HepG2 (cell line): ENCODE results near the gene RASGRP4. TPM values are rescaled to one million over a fixed set of nuclear protein-coding genes. Genes with fewer than 3 reads are reported as not detected.

Experiments used
- ATF6 ChIP-seq: sonication (generic); formaldehyde crosslinking; conservative IDR thresholded peaks from 2 replicates; pipeline ENCODE4 v1.4.0; 2020; ENCODE audit warnings: missing genetic modification reagents
- FLYWCH1 ChIP-seq: sonication (generic); formaldehyde crosslinking; IDR thresholded peaks from 2 replicates; pipeline ENCODE4 v1.8.1; 2023; ENCODE audit warnings: mild to moderate bottlenecking, missing genetic modification reagents
- FOXA1 ChIP-seq, 2 experiments: fragments of 450-650 bp in 1 of 2; sonication (generic) in 1 of 2; formaldehyde crosslinking in 1 of 2; IDR thresholded peaks; 2 replicates each; pipeline versions ENCODE4 v1.4.0 to v1.6.1; 2016 to 2020; ENCODE audit warnings: missing genetic modification reagents in 1 of 2
- GATAD2A ChIP-seq: IDR thresholded peaks from 2 replicates; pipeline ENCODE4 v1.6.1; 2016
- GMEB2 ChIP-seq: IDR thresholded peaks from 2 replicates; pipeline ENCODE4 v1.6.1; 2016; ENCODE audit warnings: missing biosample characterization, missing genetic modification reagents, low read depth
- LRRFIP1 ChIP-seq: sonication (generic); formaldehyde crosslinking; conservative IDR thresholded peaks from 2 replicates; pipeline ENCODE4 v1.4.0; 2020; ENCODE audit warnings: missing genetic modification reagents
- POLR2A ChIP-seq, 2 experiments: IDR thresholded peaks; 2 replicates each; pipeline ENCODE4 v1.6.1; 2011; ENCODE audit warnings: low read depth in 2 of 2, low read length in 2 of 2, mild to moderate bottlenecking in 1 of 2, moderate library complexity in 1 of 2; ENCODE audit not compliant: insufficient read depth in 1 of 2
- RBM39 ChIP-seq: fragments of 200-400 bp; formaldehyde crosslinking; IDR thresholded peaks from one replicate; pipeline ENCODE4 v1.6.1; 2018; ENCODE audit warnings: antibody characterized with exemption, mild to moderate bottlenecking, low read depth, low read length; ENCODE audit not compliant: poor library complexity, severe bottlenecking
- RFXANK ChIP-seq: IDR thresholded peaks from 2 replicates; pipeline ENCODE4 v1.6.1; 2016
- SALL1 ChIP-seq: sonication (generic); formaldehyde crosslinking; IDR thresholded peaks from 2 replicates; pipeline ENCODE4 v1.8.0; 2022; ENCODE audit warnings: mild to moderate bottlenecking, missing genetic modification reagents
- SRSF4 ChIP-seq: fragments of 200-400 bp; formaldehyde crosslinking; IDR thresholded peaks from one replicate; pipeline ENCODE4 v1.6.1; 2018; ENCODE audit warnings: mild to moderate bottlenecking, low read depth, low read length, moderate library complexity; ENCODE audit not compliant: poor library complexity, severe bottlenecking
- TBX2 ChIP-seq: sonication (generic); formaldehyde crosslinking; IDR thresholded peaks from 2 replicates; pipeline ENCODE4 v1.5.0; 2020; ENCODE audit warnings: missing genetic modification reagents, mild to moderate bottlenecking, borderline replicate concordance
- TMF1 ChIP-seq: sonication (generic); formaldehyde crosslinking; IDR thresholded peaks from 2 replicates; pipeline ENCODE4 v1.8.1; 2022; ENCODE audit warnings: low read depth, missing genetic modification reagents
- U2AF2 ChIP-seq: fragments of 200-400 bp; formaldehyde crosslinking; IDR thresholded peaks from 2 replicates; pipeline ENCODE4 v1.6.1; 2017; ENCODE audit warnings: low read depth, mild to moderate bottlenecking, low read length
- ZBTB34 ChIP-seq: sonication (generic); formaldehyde crosslinking; IDR thresholded peaks from 2 replicates; pipeline ENCODE4 v1.8.0; 2022; ENCODE audit warnings: mild to moderate bottlenecking, missing genetic modification reagents
- ZFP36L2 ChIP-seq: sonication (generic); formaldehyde crosslinking; IDR thresholded peaks from 2 replicates; pipeline ENCODE4 v1.4.0; 2020; ENCODE audit warnings: missing genetic modification reagents
- ZNF180 ChIP-seq: sonication (generic); formaldehyde crosslinking; IDR thresholded peaks from 2 replicates; pipeline ENCODE4 v1.4.0; 2020; ENCODE audit warnings: low read depth, missing genetic modification reagents, borderline replicate concordance
- ZNF260 ChIP-seq: sonication (generic); formaldehyde crosslinking; IDR thresholded peaks from 2 replicates; pipeline ENCODE4 v1.4.0; 2020; ENCODE audit warnings: missing genetic modification reagents, low read depth, mild to moderate bottlenecking, borderline replicate concordance
- ZNF543 ChIP-seq: sonication (generic); formaldehyde crosslinking; IDR thresholded peaks from 2 replicates; pipeline ENCODE4 v1.4.0; 2020; ENCODE audit warnings: mild to moderate bottlenecking, missing genetic modification reagents
- ZNF704 ChIP-seq: sonication (generic); formaldehyde crosslinking; IDR thresholded peaks from 2 replicates; pipeline ENCODE4 v1.8.1; 2023; ENCODE audit warnings: mild to moderate bottlenecking, inconsistent platforms, moderate library complexity, missing genetic modification reagents, borderline replicate concordance
- ZNF773 ChIP-seq: sonication (generic); formaldehyde crosslinking; IDR thresholded peaks from 2 replicates; pipeline ENCODE4 v1.4.0; 2020; ENCODE audit warnings: missing genetic modification reagents, borderline replicate concordance
- polyA plus RNA-seq, 8 experiments: library from polyadenylated mRNA; depleted of rRNA in 3 of 8; stranded (reverse) in 7 of 8; unstranded in 1 of 8; fragments of >200 nt; fragmentation: Illumina TruSeq in 4 of 8; extraction: Trizol in 4 of 8; gene quantifications; 2 replicates each; pipeline versions ENCODE4 v1.2.1 to v1.2.3, GENCODE V29; 2011 to 2016; ENCODE audit warnings: low read depth in 4 of 8, missing spikeins in 1 of 8, mixed read lengths in 1 of 8; ENCODE audit not compliant: insufficient read depth in 1 of 8
- total RNA-seq, 5 experiments: library from RNA; depleted of rRNA; stranded (reverse); fragments of >200 nt; fragmentation: Illumina TruSeq; extraction: Trizol; gene quantifications; 2 replicates each; pipeline ENCODE4 v1.2.3, GENCODE V29; 2016; ENCODE audit warnings: low read depth in 1 of 5

The RASGRP4 gene
- total and polyA plus RNA-seq, 2 of the 13 experiments (the other 11 are each of a cell fraction or from before 2014, with no cell fraction given), result not detected

- TF ChIP-seq ZNF704 (CRISPR knock-in tag), result no peak
- TF ChIP-seq ZFP36L2 (CRISPR knock-in tag), result peak; percentile 35; the same call in 1 of the 2 replicates
- TF ChIP-seq FLYWCH1, result no peak
- peak; percentile 59 for TF ChIP-seq SALL1 (CRISPR knock-in tag)
- no peak for TF ChIP-seq U2AF2
- 0 out of 2 replicates have a peak, but pooled peaks have one; percentile 84 for TF ChIP-seq ATF6 (CRISPR knock-in tag)
- TF ChIP-seq FOXA1 (IDR thresholded peaks at IDR 0.05), result no peak
- TF ChIP-seq FOXA1 (CRISPR knock-in tag; IDR thresholded peaks at IDR 0.05), result no peak
- TF ChIP-seq GMEB2 (CRISPR knock-in tag), result peak; percentile 57; the same call in 1 of the 2 replicates
- TF ChIP-seq ZBTB34 (CRISPR knock-in tag), result no peak
- peak; percentile 58 to 62; a peak in 3 of 4 replicates for TF ChIP-seq POLR2A (IDR thresholded peaks at IDR 0.05; ENCODE audit: insufficient read depth in 1 of 2, low read depth in 2 of 2, low read length in 2 of 2)
- peak; percentile 65 for TF ChIP-seq RBM39
- peak; percentile 87; the same call in 1 of the 2 replicates for TF ChIP-seq ZNF543 (CRISPR knock-in tag)
- TF ChIP-seq GATAD2A, result 0 out of 2 replicates have a peak, but pooled peaks have one; percentile 18
- TF ChIP-seq LRRFIP1 (CRISPR knock-in tag), result no peak
- no peak for TF ChIP-seq ZNF180
- peak; percentile 93 for TF ChIP-seq TBX2
- TF ChIP-seq SRSF4, result no peak
- peak; percentile 86 for TF ChIP-seq RFXANK
- TF ChIP-seq ZNF260, result no peak
- TF ChIP-seq TMF1 (CRISPR knock-in tag), result 0 out of 2 replicates have a peak, but pooled peaks have one; percentile 40
- TF ChIP-seq ZNF773 (CRISPR knock-in tag), result 0 out of 2 replicates have a peak, but pooled peaks have one; percentile 17
These were observed 22.9 kb downstream of the RASGRP4 start, which contains the start of gene FAM98C (continued) for GRCh38 chr19:38402967-38403674.
